HG03025 (cell line): Measurements from ENCODE around the gene CTLA4.

ENCODE experiments used
- ATAC-seq: cut with Tn5 transposase; IDR thresholded peaks from one replicate; pipeline ENCODE4 v1.9.1; 2021; ENCODE audit warnings: mild to moderate bottlenecking, moderate library complexity; ENCODE audit not compliant: unreplicated experiment, low FRiP score

The CTLA4 gene

DNA sequence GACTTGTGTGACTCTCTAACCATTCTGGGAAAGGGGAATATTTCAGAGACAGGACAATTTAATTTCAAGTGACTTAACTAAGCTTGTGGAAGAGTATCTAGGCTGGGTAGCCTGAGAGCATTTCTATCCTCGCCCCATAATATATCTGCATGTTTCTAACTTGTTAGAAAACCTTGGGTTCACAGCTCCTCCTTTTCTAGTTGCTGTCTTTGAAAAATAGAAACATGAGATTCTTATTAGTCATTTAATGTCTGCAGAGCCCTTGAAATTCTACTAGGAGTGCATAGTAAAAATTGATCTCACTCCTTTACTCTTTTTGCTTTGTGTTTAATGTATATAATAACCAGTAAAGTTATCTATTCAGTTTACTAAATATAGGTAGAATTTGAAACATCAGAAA is 22.4 kb downstream of the CTLA4 start:
- ATAC-seq = no peak

DNA sequence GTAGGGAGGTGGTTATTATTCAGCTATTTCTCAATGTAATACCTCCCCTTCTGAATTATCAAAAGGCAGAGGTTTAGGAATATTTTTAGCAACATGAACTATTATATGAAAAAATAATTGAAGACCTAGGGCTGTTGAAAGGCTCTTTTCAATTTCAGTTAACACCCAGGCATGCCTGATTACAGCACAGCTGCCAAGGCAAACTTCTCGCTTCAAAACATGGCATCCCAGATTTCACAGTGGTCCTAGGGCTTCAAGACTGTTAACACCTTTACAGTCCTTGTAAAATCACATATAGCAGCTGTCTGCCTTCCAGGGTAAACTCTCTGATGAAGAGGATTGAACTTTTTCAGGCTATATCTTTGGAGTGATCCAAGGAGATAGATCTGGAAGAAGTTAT is 23.2 kb downstream of the CTLA4 start:
- no peak for ATAC-seq

- ATAC-seq = no peak
Observed at GRCh38 chr2:203891474-203891873, 23.9 kb downstream of the CTLA4 start.

GRCh38 chr2:203892207-203892606 is 24.6 kb downstream of the CTLA4 start:
- ATAC-seq = no peak

DNA sequence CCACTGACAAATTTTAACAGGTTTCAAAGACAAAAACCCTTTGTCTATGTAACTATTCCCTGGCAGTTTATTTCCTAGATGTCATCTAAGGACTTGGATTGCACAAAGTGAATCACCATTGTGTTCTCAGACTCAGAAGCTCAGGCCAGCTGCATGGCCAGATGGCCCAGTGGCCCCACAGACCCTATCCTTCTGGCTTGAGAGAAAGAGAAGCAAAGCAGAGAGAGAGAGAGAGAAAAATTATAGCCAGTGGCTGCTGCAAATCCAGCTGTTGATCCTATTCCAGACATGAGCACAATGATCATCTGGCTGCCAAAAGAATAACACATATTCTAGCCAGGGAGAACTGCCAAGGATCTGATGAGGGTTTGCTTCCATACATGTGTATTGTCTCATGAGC is 25.8 kb downstream of the CTLA4 start:
- no peak for ATAC-seq

DNA sequence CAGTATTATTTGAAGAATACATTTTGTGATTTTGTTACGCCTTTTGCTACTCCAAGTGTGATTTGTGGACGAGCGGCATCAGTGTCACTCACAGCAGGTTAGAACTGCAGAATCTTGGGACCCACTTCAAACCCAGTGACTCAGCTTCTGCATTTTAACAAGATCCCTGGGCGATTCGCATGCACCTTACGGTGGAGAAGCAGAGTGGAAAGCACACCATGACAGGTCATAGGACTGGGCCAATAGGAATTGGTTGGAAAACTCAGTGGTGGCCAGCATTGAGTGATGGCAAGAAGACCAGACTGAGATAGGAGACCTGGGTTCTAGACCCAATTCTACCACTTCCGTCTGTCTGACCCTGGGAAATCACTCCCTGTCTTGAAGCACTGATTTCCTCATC is 26.3 kb downstream of the CTLA4 start:
- no peak for ATAC-seq

- ATAC-seq = no peak
Observed at GRCh38 chr2:203894262-203894661, 26.7 kb downstream of the CTLA4 start.

DNA sequence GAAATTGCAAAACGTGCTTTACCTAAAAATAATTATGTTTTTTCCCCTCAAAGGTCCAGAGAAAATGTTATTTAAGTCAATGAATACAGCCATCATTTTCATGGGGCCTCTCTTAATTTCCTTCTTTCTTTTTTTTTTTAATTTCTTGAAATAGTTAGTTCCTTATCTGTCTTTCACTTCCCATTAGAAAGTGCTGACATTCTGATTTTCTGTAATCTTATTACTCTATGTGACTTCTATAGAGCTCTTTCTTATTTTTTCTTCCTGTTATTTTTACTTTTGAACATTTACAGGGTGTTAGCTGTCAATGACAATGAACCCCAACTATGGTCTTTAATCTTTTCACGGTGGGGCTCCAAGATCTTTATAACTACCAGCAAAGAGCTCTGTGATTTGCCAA is 30.0 kb downstream of the CTLA4 start:
- no peak for ATAC-seq

- ATAC-seq = no peak
Observed at GRCh38 chr2:203898657-203899056, 31.1 kb downstream of the CTLA4 start.

DNA sequence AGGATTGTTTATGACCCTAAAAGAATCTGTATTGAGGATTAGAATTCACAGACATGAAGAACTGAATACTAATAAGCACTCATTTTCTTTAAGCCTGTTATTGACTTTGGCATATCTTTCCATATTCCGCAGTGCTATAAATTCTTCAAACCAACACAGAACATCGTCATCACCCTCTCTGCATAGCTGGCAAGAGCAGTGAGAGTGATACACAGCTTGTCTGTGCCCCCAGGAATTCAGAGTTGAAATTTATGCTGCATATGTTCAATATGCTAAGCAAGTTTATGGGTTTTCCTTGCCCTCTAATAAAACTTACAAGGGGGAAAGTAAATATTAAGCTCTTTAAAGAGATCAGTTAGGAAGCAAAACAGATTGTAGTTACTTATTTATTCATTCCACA is 32.7 kb downstream of the CTLA4 start:
- ATAC-seq = no peak

- no peak for ATAC-seq
Observed at GRCh38 chr2:203904022-203904421, 36.5 kb downstream of the CTLA4 start.

- no peak for ATAC-seq
Observed at GRCh38 chr2:203905656-203906055, 38.1 kb downstream of the CTLA4 start.

- ATAC-seq = no peak
Observed at GRCh38 chr2:203908066-203908796, 40.7 kb downstream of the CTLA4 start.

DNA sequence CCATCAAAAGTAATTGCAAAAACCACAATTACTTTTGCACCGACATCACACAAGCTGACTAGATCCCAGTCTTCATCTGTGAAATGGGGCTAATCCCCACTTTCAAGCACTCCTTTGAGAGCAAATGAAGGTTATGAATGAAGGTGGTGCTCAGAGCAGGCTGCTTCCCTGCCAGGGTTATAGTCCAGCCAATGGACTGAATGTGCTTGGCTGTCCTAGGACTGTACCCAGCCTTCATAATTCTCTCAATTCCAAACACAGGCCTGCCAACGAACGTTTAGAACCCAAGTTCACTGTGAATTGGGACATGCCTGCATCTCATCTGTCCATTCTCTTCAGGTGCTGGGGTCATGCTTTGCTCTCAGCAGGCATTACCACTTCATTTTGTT is 41.2 kb downstream of the CTLA4 start:
- no peak for ATAC-seq

GRCh38 chr2:203909261-203909967 is 41.8 kb downstream of the CTLA4 start:
- ATAC-seq = no peak

DNA sequence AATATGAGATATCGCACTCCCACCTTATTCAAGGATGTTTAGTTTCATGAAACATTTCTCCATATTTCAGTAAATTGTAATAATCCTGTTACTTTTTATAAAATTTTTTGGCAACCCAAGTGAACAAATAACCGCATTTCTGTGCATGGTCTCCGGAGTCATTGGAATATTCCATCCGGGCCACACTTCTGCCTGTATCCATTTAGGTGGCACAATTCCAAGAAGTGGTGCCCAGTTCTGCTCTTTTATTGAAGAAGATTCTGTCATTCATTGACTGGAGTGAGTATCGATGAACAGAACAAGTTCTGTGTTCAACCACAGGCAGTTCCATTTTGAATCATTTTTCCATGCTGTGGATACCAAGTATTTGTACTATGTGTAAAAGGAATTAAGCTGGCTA is 42.4 kb downstream of the CTLA4 start:
- no peak for ATAC-seq

DNA sequence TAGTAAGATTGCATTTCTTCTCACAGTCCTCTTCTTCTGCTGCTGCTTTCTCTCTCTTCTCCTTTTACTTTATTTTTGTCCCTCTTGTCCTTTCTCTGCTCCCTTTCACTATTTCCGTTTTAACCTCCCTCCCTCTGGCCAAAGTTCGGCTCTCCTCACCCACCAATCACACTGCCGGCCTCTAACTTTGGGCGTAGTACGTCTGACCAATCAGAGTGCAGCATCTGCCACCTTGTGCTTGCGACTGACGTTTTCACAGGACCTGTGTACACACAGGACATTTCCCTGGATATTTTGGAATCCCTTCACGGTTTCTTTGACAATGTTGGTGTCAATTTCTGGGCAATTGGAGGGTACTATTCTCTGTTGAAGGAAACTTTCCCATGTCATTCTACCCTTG is 46.4 kb downstream of the CTLA4 start:
- ATAC-seq = no peak

- no peak for ATAC-seq
Observed at GRCh38 chr2:203914546-203915182, 47.1 kb downstream of the CTLA4 start.

DNA sequence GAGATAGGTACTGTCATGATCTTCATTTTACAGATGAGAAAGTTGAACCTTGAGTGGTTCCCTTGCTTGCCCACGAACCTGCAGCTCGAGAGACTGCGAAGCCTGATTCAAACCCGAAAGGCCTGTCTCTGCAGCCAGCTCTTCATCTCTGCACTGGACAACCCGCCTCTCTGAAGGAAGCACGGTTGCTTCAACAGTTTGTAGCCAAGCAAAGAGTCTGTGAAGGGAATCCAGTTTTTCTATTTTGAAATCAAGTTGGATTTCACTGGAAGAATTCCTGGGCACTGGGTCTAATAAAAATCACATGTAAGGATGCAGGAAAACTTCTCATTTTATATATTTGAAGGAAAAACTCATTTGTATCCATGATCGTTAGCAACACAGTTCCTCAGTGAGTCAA is 47.7 kb downstream of the CTLA4 start:
- ATAC-seq = no peak

GRCh38 chr2:203916756-203917155 is 49.2 kb downstream of the CTLA4 start:
- no peak for ATAC-seq

- no peak for ATAC-seq
Observed at GRCh38 chr2:203918264-203918663, 50.7 kb downstream of the CTLA4 start.

DNA sequence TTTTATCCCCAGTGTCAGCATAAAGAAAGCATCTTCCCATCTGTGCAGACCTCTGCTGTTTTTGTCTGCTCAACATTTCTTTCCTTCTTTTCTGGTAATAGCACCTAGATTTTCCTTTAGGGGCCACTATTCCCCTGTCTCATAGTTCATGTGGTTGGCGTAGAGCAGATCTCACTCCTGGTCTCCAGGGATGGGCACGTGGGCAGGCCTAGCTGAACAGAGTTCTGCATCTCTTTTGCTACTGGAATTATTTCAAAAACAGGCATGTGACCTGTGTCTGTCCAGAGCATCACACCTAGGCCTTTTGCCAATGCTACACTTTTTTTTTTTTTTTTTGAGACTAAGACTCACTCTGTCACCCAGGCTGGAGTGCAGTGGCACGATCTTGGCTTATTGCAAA is 51.3 kb downstream of the CTLA4 start:
- ATAC-seq = no peak
